ENCODE results near the gene TCERG1L.
A peak's percentile ranks its signal among the peaks of the same experiment; 100 is the strongest.

Gene TCERG1L

DNA sequence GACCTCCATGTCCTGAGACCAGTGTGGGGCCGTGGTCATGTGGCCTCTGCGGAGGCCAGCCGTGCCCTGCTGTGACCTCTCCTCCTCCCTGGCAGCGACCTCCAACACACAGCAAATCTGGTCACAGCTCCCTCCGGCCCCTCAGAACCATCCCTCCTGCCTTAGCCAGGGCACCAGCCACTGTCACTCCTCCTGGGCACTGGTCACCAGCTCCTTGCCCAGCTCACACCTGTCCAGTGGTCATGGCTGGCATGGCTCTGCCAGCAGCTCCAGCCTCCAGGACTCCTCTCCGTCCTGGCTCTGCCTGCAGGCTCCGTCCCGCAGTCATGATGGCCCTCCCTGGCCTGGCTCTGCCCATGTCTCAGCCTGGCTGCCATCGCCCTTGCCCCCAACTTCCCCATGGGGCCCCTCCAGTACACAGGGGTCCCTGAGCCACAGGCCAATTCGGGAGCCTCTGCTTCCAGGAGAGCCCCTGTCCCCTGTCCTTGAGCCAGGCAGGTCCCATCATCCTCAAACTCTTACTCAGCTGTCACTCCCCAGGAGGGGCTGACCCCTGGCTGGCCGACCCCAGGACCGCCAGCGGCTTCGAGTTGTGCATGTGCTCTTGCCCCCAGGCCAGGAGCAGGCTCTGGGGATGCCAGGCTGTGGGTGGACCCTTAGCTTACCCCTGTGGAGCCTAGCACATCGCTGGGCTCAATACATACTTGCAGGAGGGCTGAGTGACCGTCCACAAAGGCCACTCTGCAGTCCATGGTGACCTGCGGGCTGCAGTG lies 92.5 kb downstream of the TCERG1L start:
- no peak for DNase-seq
- intact Hi-C loops (cut with DNase I) = no loop called here

DNA sequence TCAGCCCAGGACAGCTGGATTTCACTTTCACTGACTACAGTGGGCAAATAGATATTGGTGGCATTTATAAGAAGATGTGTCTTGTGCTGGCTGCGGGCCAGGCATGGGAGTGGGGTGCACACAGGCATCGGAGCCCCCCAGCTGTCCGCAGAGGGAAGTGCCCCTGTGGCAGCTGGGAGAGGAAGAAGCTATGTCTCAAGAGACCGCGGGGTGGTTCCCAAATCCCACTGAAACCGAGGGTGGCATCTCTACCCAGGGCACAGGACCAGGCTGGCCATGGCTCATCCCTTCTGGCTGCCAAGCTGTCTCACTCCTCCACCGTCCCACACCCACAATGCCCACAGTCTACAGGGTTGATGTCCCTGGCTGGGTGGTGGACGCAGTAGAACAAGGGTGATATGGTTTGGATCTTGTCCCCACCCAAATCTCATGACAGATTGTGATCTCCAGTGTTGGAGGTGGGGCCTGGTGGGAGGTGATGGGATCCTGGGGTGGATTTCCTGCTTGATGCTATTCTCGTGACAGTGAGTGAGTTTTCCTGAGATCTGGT lies 94.8 kb downstream of the TCERG1L start:
- intact Hi-C loops (cut with DNase I) = no loop called here
- DNase-seq = no peak

DNA sequence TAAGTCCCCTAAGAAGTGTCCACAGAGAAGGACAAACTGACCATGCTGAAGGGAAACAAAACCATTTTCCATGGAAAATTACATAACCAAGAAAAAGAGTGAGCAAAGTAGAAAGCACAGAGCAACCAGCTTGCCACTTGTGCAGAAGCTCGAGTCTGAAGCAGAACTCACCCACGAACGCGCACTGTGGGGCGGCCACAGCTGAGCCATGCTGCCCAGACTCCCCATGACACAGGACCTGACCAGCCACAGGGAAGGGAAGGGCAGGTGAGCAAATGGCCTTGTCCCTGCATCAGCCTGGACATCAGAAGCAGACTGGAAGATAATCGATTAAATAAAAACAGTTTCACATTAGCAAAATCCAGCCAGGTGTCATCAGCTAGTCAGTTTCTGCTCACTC lies 95.7 kb downstream of the TCERG1L start:
- intact Hi-C loops (cut with DNase I) = no loop called here
- DNase-seq = peak in 3 of 42 donors; percentile 5 to 32 (median 18)

DNA sequence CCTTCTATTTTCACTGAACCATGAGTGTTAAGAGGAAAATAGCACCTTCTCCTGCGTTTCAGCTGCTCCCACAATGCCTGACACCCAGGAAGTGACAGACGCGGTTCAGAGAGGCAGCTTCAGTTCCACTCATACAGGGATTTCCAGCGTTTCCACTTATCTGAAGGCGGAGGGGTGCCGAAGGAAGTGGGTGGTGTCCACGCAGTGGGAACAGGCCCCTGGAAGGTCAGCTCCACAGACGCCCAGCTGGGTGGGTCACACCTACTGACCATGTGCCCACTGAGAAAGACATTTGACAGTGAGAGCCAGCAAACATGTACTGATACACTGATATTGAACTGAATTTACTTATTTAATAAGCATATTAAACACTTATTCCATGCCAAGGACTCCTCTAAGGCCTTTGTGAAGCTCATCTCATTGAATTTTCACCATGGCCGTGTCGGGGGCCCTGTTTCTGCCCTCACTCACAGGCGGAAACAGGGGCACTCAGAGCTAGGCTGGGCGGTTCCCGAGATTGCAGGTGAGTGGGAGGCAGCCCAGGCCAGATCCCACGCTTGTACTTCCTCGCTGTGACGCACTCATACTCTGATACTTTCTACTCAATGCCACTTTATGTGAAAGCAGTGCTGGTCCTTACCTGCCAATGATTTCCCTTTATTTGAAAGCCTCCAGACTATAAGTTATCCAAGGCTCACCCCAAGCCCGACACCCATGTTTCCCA lies 96.8 kb downstream of the TCERG1L start:
- DNase-seq = peak in 7 of 42 donors; percentile 5 to 30 (median 19)
- intact Hi-C loops (cut with DNase I) = no loop called here

DNA sequence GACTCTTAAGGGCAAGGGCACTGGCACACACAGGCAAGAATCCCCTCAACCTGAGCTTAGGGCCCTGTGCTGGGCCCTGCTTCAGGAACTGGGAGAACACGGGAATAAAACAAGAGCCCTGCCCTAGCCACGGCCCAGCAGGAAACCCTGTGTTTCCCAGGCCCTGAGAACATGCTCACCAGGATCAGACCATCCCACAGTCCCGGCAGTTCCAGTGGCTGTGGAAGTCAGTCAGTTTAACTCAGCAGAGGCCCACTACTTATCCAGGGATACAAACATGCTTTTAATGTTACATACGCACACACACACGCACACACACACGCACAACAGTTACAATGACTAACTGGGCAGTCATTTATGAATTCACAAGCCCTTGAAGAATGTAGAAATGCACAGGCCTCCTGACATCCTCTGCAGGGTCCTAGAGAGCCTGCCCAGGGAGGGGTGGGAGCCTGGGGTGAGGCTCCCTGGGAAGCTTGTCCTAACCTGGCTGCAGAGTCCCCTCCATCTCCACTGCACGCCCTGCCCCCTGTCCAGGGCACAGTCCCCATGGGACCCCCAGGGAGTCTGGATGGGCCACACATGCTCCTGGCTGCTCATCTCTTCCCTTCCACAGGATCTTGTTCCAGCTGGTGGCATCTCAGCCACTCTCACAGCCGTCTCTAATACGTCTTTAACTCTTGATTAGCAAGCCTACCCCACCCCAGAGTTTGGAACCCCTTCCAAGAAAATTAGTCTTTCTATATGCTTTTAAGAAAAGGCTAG lies 97.6 kb downstream of the TCERG1L start:
- intact Hi-C loops (cut with DNase I) = no loop called here
- peak in 9 of 42 donors; percentile 1 to 31 (median 5) for DNase-seq

DNA sequence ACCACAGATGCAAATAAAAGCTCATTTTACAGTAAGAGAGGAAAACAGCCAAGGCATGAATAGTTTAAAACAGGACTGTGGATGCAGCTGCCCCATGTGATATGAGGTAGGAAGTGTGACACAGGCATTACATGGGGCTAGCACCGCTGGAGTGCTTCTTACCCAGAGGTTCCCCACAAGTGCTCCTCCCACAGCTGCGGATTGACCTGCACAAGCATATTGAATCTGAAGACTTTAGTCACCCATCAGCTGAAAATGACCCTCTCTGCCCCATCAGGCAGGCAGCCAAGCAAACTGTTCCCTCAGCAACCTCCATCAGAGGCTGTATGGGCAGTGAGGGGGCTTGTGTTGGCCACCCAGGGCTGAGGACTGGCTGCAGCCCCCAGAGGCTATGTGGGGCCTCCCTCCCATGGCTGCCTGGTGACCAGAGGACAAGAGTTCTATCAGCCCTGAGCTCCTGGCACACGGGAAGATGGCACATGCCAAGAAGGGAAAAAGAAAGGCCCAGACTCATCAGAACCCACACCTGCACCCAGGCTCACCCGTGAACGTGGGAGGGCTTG lies 98.7 kb downstream of the TCERG1L start:
- peak in 12 of 42 donors; percentile 0 to 30 (median 9) for DNase-seq
- intact Hi-C loops (cut with DNase I) = no loop called here

DNA sequence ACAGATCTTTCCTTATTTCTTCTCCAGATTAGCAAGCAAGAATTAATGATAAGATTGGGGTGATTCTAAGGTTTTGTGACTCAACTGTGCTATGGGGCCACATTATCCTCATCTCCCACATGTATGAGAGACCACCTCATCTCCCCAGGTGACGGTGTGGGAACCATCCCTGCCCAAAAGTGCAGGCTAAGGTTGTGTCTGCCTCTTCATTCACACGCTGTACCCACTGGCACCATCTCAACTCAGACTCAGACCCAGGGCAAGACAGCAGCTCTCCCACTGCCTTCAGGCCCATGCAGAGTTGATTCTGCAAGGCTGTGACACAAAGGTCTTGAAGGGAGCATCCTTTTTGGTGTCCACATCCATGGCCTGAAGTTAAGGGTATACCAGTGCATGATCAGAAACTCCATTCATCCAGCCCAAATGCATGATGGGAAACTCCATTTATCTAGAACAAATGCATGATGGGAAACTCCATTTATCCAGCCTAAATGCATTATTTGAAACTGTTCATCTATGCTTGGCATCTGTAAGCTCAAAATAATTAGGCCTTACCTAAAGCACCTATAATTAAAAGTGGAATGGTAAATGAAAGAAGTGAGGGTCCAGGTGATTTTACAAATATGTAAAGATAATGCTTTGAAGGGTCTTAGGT lies 99.4 kb downstream of the TCERG1L start:
- peak in 11 of 42 donors; percentile 0 to 21 (median 7) for DNase-seq
- intact Hi-C loops (cut with DNase I) = no loop called here

DNA sequence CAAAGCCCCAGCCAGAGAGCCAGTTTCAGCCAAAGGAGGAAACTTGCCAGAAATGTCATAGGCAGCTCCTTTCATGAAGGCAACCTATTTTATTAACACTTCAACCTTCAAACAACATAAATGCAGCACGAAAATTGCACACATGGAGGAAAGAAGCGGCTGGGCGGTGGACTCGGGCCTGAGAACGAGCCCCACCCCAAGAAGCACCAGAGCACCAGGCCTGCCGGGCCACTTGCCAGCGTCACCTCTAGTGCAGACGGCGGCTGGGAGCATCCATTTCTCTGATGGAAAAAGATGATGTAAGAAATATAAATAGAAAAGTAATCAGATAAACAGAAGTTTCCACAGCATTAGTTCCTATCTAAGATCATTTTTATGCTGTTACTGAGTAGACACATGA lies 100.0 kb downstream of the TCERG1L start:
- intact Hi-C loops (cut with DNase I) = no loop called here

DNA sequence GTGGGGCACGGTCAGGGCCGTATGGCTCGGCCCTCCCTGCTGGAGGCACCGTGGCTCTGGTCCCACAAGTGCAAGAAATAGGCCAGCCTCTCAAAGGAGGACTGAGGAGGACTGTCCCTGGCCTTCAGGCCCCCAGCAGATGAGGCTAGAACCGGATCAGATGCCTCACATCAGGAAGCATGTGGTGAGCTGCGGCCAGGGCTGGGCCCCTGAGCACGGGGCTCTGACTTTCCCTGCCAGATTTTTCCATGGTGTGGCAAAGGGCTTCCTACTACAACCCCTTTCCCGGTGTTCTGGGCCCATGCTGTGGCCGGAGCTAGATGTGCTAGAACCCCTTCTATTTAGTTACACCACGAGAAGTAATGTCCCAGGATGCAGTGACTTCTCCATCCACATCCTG lies 100.4 kb downstream of the TCERG1L start:
- intact Hi-C loops (cut with DNase I) = no loop called here
- peak in 12 of 42 donors; percentile 0 to 34 (median 7) for DNase-seq

More for the DNA sequence above, 100.0 kb downstream of the TCERG1L start:
- peak in 12 of 42 donors; percentile 1 to 34 (median 11) for DNase-seq

DNA sequence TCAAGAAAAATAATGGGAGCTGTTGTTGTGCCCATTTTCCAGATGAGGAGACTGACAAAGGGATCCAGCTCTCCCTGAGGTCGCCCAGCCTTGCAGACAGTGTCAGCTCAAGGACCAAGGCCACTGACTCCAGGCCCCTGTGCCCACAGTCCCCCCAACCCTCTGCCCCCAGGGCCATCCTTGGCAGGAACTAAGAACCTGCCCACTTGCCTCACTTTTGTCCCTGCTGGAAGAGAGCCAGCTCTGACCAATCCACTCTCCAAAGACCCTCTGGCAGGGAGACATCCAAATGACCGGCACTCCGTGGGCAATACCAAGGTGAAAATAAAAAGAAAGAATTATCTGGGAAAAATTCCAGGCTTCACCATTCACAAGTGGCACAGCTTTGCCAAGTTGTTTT lies 101.3 kb downstream of the TCERG1L start:
- intact Hi-C loops (cut with DNase I) = no loop called here
- DNase-seq = peak in 15 of 42 donors; percentile 1 to 36 (median 11)

DNA sequence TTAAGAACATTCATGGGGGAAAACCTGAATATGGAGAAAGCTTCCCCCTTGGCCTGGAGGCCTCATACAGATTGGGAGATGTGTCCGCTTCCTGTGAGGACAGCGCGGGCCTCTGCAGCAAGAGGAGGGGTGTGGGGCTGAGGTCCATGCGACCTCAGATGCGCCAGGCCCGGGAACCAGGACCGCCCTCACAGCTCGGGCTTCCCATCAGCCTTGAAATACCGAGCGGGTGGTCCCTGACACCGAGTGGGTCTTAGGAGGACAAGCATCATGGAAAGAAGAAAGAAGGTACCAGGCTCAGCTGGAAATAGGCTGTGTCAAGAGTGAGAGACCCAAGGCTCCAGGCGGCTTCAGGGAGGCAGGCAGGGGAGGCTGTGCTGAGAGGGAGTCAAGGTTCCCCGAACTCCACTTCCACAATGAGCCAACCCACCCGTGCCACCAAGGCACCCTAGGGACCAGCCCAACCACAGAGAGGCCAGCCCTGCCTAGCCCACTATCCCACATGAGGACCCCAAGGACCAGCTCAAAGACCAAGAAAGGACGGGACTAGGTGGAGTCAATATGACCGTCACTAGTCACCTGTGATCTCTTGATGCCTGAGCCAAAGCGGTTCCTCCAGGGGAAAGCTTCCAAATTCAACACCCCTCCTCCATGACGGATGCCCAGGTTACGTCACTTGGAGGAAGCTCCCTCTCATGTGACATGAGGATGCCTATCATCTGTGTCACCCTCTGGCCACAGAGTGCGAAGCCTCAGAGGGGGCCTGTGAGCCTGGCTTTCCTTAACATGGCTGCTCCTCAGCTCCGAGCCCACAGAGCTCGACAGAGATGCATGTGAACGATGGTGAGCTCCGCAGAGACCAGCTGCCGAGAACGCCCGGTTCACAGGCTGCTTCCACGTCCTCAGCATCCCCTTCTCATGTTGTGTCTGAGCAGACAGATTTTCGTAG lies 103.7 kb downstream of the TCERG1L start:
- DNase-seq = peak in 15 of 42 donors; percentile 1 to 40 (median 7)
- intact Hi-C loops (cut with DNase I) = no loop called here

DNA sequence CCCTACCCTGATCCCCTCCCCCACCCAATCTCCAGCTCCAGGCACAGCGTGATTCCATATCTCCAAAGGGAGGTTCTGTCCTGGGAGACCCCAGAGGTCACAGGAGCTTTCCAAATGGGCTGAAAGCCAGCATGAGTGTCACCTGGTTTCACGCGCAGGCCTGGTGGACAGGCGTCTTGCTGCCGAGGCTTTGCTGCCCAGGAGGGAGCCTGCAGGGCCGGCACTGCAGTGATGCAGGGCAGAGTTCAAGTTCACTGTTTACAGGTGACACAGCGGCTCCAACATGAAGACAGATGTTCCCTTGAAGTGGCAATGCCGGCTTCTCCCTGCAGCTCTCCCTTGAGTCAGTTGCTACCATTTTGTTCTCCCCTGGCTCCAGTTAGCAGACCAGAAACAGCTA lies 104.3 kb downstream of the TCERG1L start:
- intact Hi-C loops (cut with DNase I) = no loop called here
- DNase-seq = peak in 12 of 42 donors; percentile 1 to 29 (median 11)

DNA sequence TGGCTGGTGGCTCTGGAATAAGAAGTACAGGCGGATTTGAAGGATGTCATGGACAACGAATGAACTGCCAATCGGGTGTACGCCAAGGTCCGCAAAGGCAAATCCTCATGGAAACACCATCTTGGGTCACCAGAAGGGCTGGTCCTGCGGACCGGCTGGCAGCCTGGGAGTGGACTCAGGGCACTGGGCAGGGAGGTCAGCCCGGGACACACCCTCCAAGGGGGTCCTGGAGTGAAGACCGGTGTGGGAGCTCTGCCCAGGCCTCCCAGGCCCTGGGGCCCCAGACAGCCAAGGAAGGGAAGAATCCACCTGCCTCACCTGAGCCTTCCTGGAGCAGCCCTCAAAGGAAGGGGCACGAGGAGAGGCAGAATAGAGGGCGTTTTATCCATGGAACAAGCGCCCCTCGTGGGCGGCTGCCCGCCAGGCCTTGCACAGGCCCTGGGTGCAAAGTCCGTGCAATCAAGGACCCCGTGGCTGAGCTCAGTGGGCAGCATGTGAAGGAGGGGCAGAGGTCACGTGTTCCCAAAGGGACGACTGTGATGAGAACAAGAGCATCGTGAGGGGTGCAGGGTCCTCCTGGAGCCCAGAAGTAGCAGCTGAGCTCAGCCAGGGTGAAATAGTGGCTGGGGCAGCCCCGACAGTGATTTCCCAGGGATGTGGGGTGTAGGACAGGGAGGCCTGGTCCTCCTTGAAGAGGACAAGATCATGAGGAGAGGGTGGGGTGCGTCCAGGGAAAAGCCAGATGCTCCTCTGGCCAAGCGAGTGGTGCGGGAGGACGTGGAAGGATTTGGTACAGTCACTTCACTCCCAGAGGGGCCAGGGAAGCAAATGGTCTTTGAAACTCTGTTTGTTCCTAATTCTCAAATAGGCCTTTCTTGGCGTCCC lies 105.2 kb downstream of the TCERG1L start:
- intact Hi-C loops (cut with DNase I) = no loop called here
- DNase-seq = peak in 14 of 42 donors; percentile 1 to 29 (median 10)

DNA sequence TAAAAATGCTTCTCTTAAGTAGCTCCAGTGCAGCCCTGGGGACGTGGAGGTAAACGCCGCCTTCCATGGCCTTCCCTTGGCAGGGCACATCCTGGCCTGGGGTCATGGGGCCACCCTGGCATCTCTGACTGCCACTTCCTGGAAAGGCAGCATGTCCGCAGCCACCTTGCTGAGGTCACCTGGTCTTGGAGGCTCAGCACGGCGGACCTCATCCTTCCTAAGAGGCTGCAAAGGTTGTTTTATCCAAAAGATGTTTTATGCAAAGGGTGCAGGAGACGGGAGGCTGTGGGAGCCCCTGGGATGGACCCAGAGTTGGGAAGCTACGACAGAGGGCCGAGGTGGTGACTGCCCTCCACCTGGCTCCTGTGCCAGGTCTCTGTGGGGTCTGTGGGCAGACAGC lies 106.0 kb downstream of the TCERG1L start:
- DNase-seq = peak in 16 of 42 donors; percentile 0 to 34 (median 10)
- intact Hi-C loops (cut with DNase I) = no loop called here

DNA sequence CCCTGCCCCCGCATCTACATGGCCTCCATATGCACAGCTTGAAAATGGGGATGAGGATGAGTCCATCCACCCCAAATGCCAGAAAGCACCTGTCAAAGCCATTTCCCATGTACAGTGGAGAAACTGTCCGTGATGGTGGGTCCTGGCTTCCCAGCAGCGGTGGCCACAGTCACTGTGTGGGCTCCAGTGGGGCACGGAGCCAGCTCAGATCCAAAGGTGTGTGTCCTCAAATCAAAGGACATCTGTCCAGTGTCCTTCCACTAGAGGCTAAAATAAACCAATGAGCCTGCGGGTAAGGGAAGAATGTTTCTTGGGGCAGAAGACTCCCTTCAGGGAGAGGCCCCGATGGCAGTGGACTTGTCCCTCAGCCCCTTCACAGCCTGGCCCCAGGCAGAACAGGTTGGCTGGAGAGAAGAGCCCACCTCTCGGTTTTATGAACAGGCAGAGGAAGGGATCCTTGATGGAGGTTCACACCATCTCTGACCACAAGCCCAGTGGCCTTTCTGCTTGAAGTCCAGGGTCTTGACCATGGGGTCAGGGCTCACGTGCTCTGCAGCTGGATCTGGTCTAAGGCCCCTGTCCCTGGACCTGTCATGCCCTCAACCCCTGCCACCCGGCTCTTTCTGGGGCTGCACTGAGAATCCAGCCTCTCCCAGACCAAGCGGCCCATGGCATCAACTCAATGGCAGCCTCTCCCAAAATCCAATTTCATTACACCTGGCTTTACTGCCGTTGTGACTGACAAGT lies 106.9 kb downstream of the TCERG1L start:
- intact Hi-C loops (cut with DNase I) = no loop called here
- peak in 14 of 42 donors; percentile 1 to 39 (median 9) for DNase-seq
